H1 (cell line): ENCODE data around the gene RTF2. TPM values are rescaled to one million over a fixed set of nuclear protein-coding genes. Genes with fewer than 3 reads are reported as not detected.

Source experiments
- CTCF ChIA-PET: fragments of 300-600 bp; sonication (Branson Sonifier 250); formaldehyde crosslinking; loops from one replicate; lab custom pipeline; 2021; ENCODE audit not compliant: partially characterized antibody; lab: Charles Lee
- POLR2A ChIA-PET: fragments of 300-600 bp; sonication (Branson Sonifier 250); formaldehyde crosslinking; loops from one replicate; lab custom pipeline; 2021; ENCODE audit warnings: inconsistent platforms; ENCODE audit not compliant: partially characterized antibody; lab: Charles Lee
- DNase-seq, 2 experiments: peaks; one replicate each; pipeline versions ENCODE4 v3.0.0 to v3.0.0-alpha.2; 2010 to 2022; ENCODE audit warnings: low spot score in 2 of 2, low read depth in 1 of 2, mixed read lengths in 1 of 2
- FAIRE-seq: peaks from 2 replicates; lab custom pipeline; 2011; peaks lifted over from hg19 to GRCh38; lab: Jason Lieb, UNC
- H2AFZ ChIP-seq: 2 replicates; pipeline ENCODE4 v1.8.1; 2012; ENCODE audit warnings: low read length, inconsistent platforms
- H2AK5ac ChIP-seq: 2 replicates; pipeline ENCODE4 v1.6.1; 2013; ENCODE audit warnings: low read depth, low read length
- H2BK120ac ChIP-seq: replicated peaks from 2 replicates; pipeline ENCODE3; 2013; ENCODE audit warnings: low read depth, low read length, inconsistent platforms
- H2BK12ac ChIP-seq: 2 replicates; pipeline ENCODE4 v1.6.1; 2013; ENCODE audit warnings: low read depth, low read length
- H2BK15ac ChIP-seq: 2 replicates; pipeline ENCODE4 v1.6.1; 2013; ENCODE audit warnings: low read length
- H2BK20ac ChIP-seq: 2 replicates; pipeline ENCODE4 v1.6.1; 2013; ENCODE audit warnings: low read length
- H2BK5ac ChIP-seq: 2 replicates; pipeline ENCODE4 v1.6.1; 2013; ENCODE audit warnings: low read depth, low read length
- H3K14ac ChIP-seq: 2 replicates; pipeline ENCODE4 v1.6.1; 2013; ENCODE audit warnings: inconsistent platforms; ENCODE audit not compliant: insufficient read length
- H3K18ac ChIP-seq: 2 replicates; pipeline ENCODE4 v1.6.1; 2013; ENCODE audit warnings: low read length; ENCODE audit errors: extremely low read depth
- H3K23ac ChIP-seq: 2 replicates; pipeline ENCODE4 v1.6.1; 2013; ENCODE audit warnings: inconsistent platforms; ENCODE audit not compliant: insufficient read length
- H3K23me2 ChIP-seq: 2 replicates; pipeline ENCODE4 v1.6.1; 2013; ENCODE audit warnings: low read depth, low read length
- H3K27ac ChIP-seq: 2 replicates; pipeline ENCODE4 v1.6.1; 2011; ENCODE audit warnings: low read depth, low read length, inconsistent platforms
- H3K27me3 ChIP-seq, 4 experiments: replicated peaks in 1 of 4; 1 replicate in 1 of 4; 2 replicates in 3 of 4; pipeline versions ENCODE4 v1.6.1 to v1.8.1; 2011 to 2013; ENCODE audit warnings: low read length in 3 of 4, mild to moderate bottlenecking in 3 of 4, inconsistent platforms in 2 of 4, mixed read lengths in 2 of 4, moderate library complexity in 1 of 4; ENCODE audit not compliant: control insufficient read depth in 3 of 4, insufficient read depth in 3 of 4; ENCODE audit errors: extremely low read depth in 1 of 4
- H3K36me3 ChIP-seq, 4 experiments: 2 replicates each; pipeline versions ENCODE4 v1.6.1 to v1.8.1; 2011 to 2013; ENCODE audit warnings: mild to moderate bottlenecking in 4 of 4, low read length in 3 of 4, moderate library complexity in 2 of 4, control low read depth in 1 of 4, inconsistent platforms in 1 of 4; ENCODE audit not compliant: insufficient read depth in 4 of 4, control insufficient read depth in 2 of 4
- H3K4ac ChIP-seq: replicated peaks from 2 replicates; pipeline ENCODE3; 2013; ENCODE audit warnings: low read length, low read depth, mixed read lengths, inconsistent platforms; ENCODE audit not compliant: insufficient read length
- H3K4me1 ChIP-seq, 4 experiments: replicated peaks in 1 of 4; 1 replicate in 1 of 4; 2 replicates in 3 of 4; pipeline versions ENCODE4 v1.6.1 to v1.8.1; 2011 to 2013; ENCODE audit warnings: low read length in 3 of 4, inconsistent platforms in 2 of 4, mixed read lengths in 1 of 4; ENCODE audit not compliant: insufficient read depth in 4 of 4, control insufficient read depth in 3 of 4
- H3K4me2 ChIP-seq, 2 experiments: 2 replicates each; pipeline versions ENCODE4 v1.6.1 to v1.8.1; 2011 to 2013; ENCODE audit warnings: low read depth in 2 of 2, low read length in 2 of 2, control low read depth in 1 of 2, inconsistent platforms in 1 of 2, mild to moderate bottlenecking in 1 of 2; ENCODE audit not compliant: insufficient read depth in 1 of 2
- H3K4me3 ChIP-seq, 4 experiments: fragments of 200-600, 300-600 bp in 1 of 4; sonication (generic), shearing (Covaris generic), sonication (Bioruptor Twin) in 1 of 4; 2 replicates each; pipeline versions ENCODE4 v1.5.1 to v1.8.1; 2011 to 2016; ENCODE audit warnings: low read length in 4 of 4, low read depth in 3 of 4, control low read depth in 2 of 4, inconsistent platforms in 2 of 4, mild to moderate bottlenecking in 2 of 4, mixed read lengths in 1 of 4, moderate library complexity in 1 of 4; ENCODE audit not compliant: insufficient read depth in 2 of 4; ENCODE audit errors: extremely low read depth in 1 of 4
- H3K56ac ChIP-seq: replicated peaks from 2 replicates; pipeline ENCODE3; 2013; ENCODE audit warnings: low read depth, mild to moderate bottlenecking, mixed read lengths, low read length, inconsistent platforms; ENCODE audit not compliant: insufficient read length
- H3K79me1 ChIP-seq: 2 replicates; pipeline ENCODE4 v1.6.1; 2013; ENCODE audit warnings: low read depth, low read length, control low read depth
- H3K79me2 ChIP-seq, 2 experiments: 2 replicates each; pipeline versions ENCODE4 v1.6.1 to v1.8.1; 2012 to 2013; ENCODE audit warnings: low read length in 2 of 2, mild to moderate bottlenecking in 2 of 2, inconsistent platforms in 1 of 2; ENCODE audit not compliant: insufficient read depth in 2 of 2, control insufficient read depth in 1 of 2
- H3K9ac ChIP-seq, 4 experiments: replicated peaks in 1 of 4; 1 replicate in 1 of 4; 2 replicates in 3 of 4; pipeline versions ENCODE4 v1.6.1 to v1.8.1; 2011 to 2013; ENCODE audit warnings: low read depth in 3 of 4, low read length in 3 of 4, control low read depth in 2 of 4, mild to moderate bottlenecking in 2 of 4, moderate library complexity in 2 of 4, inconsistent platforms in 1 of 4; ENCODE audit errors: extremely low read depth in 1 of 4
- H3K9me3 ChIP-seq, 2 experiments: 2 replicates each; pipeline versions ENCODE4 v1.6.1 to v1.8.1; 2012 to 2013; ENCODE audit warnings: mild to moderate bottlenecking in 2 of 2, moderate library complexity in 2 of 2, control low read depth in 1 of 2, inconsistent platforms in 1 of 2, low read depth in 1 of 2, low read length in 1 of 2, mixed read lengths in 1 of 2; ENCODE audit not compliant: insufficient read depth in 2 of 2
- H4K20me1 ChIP-seq, 2 experiments: replicated peaks in 1 of 2; 2 replicates each; pipeline versions ENCODE3 to v1.8.1; 2011 to 2013; ENCODE audit warnings: inconsistent platforms in 2 of 2, low read length in 2 of 2, mild to moderate bottlenecking in 1 of 2; ENCODE audit not compliant: insufficient read depth in 2 of 2, control insufficient read depth in 1 of 2
- H4K5ac ChIP-seq: 2 replicates; pipeline ENCODE4 v1.6.1; 2013; ENCODE audit warnings: low read length, low read depth, mixed read lengths, inconsistent platforms; ENCODE audit not compliant: insufficient read length
- H4K8ac ChIP-seq: 2 replicates; pipeline ENCODE4 v1.8.0; 2013; ENCODE audit warnings: mild to moderate bottlenecking, moderate library complexity, low read length, inconsistent platforms; ENCODE audit not compliant: insufficient read depth; ENCODE audit errors: extremely low read depth
- H4K91ac ChIP-seq: replicated peaks from 2 replicates; pipeline ENCODE3; 2013; ENCODE audit warnings: low read length, mixed read lengths, inconsistent platforms; ENCODE audit not compliant: insufficient read length
- EZH2 ChIP-seq: fragments of 200-600 bp; sonication (generic); IDR thresholded peaks from 2 replicates; pipeline ENCODE4 v1.7.1; 2012; ENCODE audit warnings: low read depth, mild to moderate bottlenecking, moderate library complexity, low read length, inconsistent platforms; ENCODE audit not compliant: severe bottlenecking
- FOSL1 ChIP-seq: IDR thresholded peaks from 2 replicates; pipeline ENCODE4 v1.6.1; 2011; ENCODE audit warnings: mild to moderate bottlenecking, low read depth, low read length, moderate library complexity; ENCODE audit not compliant: insufficient read depth
- JUN ChIP-seq: IDR thresholded peaks from 2 replicates; pipeline ENCODE4 v1.6.1; 2011; ENCODE audit warnings: low read depth, mild to moderate bottlenecking, improper control_type of control experiment, low read length
- KDM4A ChIP-seq: IDR thresholded peaks from one replicate; pipeline ENCODE4 v1.7.1; 2012; ENCODE audit warnings: low read depth, mild to moderate bottlenecking, moderate library complexity, low read length, inconsistent platforms; ENCODE audit not compliant: severe bottlenecking
- NRF1 ChIP-seq: IDR thresholded peaks from 2 replicates; pipeline ENCODE4 v1.6.1; 2011; ENCODE audit warnings: mild to moderate bottlenecking, low read depth, low read length, improper control_type of control experiment
- RNF2 ChIP-seq: fragments of 200-900, 300-1000 bp; sonication (generic); IDR thresholded peaks from 2 replicates; pipeline ENCODE4 v1.7.1; 2016; ENCODE audit warnings: borderline replicate concordance, low read depth, mild to moderate bottlenecking, antibody characterized with exemption, low read length; ENCODE audit not compliant: poor library complexity, severe bottlenecking; ENCODE audit errors: missing control alignments
- SIN3A ChIP-seq, 2 experiments: IDR thresholded peaks in 1 of 2; conservative IDR thresholded peaks in 1 of 2; 2 replicates each; pipeline ENCODE4 v1.6.1; 2011 to 2012; ENCODE audit warnings: low read length in 2 of 2, improper control_type of control experiment in 1 of 2, low read depth in 1 of 2, mild to moderate bottlenecking in 1 of 2
- SIRT6 ChIP-seq: IDR thresholded peaks from one replicate; pipeline ENCODE4 v1.7.1; 2012; ENCODE audit warnings: low read length, inconsistent platforms
- SP4 ChIP-seq: IDR thresholded peaks from 2 replicates; pipeline ENCODE4 v1.6.1; 2012; ENCODE audit warnings: low read length, inconsistent platforms
- TCF12 ChIP-seq: IDR thresholded peaks from 2 replicates; pipeline ENCODE4 v1.6.1; 2011; ENCODE audit warnings: low read depth, mild to moderate bottlenecking, low read length
- WGBS, 2 experiments: shearing (Covaris generic) in 1 of 2; methylation state at CpG; one replicate each; pipeline versions ENCODE4 v1.1.6 to v1.1.7; 2013 to 2015; ENCODE audit warnings: low lambda C conversion rate in 2 of 2, mixed read lengths in 2 of 2, inconsistent platforms in 1 of 2, low coverage in 1 of 2, missing lambda C conversion rate in 1 of 2; ENCODE audit not compliant: insufficient replicate concordance in 2 of 2, insufficient coverage in 1 of 2, insufficient read length in 1 of 2; ENCODE audit errors: extremely low coverage in 1 of 2, missing lambda C conversion rate in 1 of 2; 5-methylcytosine and 5-hydroxymethylcytosine counted together
- polyA plus RNA-seq, 7 experiments: library from polyadenylated mRNA; depleted of rRNA in 3 of 7; stranded (reverse) in 5 of 7; unstranded in 2 of 7; fragments of >200 nt in 5 of 7; fragments of 200-250 nt in 2 of 7; gene quantifications; 1 replicate in 5 of 7; 2 replicates in 1 of 7; 4 replicates in 1 of 7; pipeline versions ENCODE4 v1.2.1 to v1.2.3, GENCODE V29; 2011 to 2013; ENCODE audit warnings: missing spikeins in 2 of 7, mixed read lengths in 2 of 7
- total RNA-seq: library from RNA; stranded (reverse); fragmentation: NEBNext Ultra II Directional; extraction: Animal tissue kit (Norgen Biotek cat#: 25700); gene quantifications from 2 replicates; pipeline ENCODE4 v1.2.1, GENCODE V29; 2021
- TF ChIP-seq, protein P1 (sequence below): IDR thresholded peaks from 2 replicates; pipeline ENCODE4 v1.6.1; 2011; ENCODE audit warnings: low read length, improper control_type of control experiment

RTF2 gene
- total and polyA plus RNA-seq, 2 of the 8 experiments (the other 6 are each of a cell fraction or from before 2014, with no cell fraction given), result 33.9 to 51.2 TPM

DNA sequence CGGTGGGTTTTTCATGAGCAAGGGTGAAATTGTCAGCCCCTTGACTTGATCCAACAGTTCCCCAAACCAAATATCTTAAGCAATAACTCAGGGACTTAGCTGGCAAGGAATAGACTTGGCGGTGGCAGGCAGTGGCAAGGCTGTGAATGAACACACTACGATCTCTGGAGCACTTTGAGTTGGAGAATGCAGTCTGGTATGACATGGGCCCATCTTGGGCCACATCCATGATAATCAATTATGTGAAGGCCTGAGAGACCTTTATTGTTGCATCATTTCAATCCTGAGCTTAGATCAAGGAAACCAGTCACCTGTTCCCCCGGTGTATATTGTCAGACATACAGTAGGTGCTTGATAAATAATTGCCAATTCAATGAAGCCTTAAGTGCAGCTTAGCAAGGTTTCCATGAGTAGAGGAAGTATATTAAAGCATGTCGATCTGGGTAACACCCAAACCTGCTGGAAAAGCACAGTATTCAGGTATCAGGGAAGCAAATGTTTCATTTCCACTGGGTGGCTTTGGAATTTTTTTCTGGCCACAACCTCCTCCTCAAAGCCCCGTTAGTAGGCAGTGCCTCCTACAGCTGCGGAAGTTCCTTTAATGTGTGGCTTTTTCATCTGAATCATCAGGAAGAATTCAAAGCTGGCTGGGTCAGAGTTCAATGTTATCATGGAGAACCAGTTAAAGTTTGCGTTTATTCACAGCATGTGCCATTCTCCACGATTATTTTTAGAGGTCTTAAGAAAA is 46.2 kb upstream of the RTF2 start:
- Histone ChIP-seq H3K9me3 (no peaks in the 10 kb centered on the region), H2BK15ac (no peak overlapping the region), H4K20me1 (no peaks in the 10 kb centered on the region), H2BK5ac (no peak overlapping the region), H3K36me3 (no peaks in the 10 kb centered on the region; a peak in 1 of 8 replicates), H2BK12ac (no peak overlapping the region), H2AFZ (no peak overlapping the region), H3K4me2 (no peak overlapping the region), H3K56ac (no peak overlapping the region), H2BK120ac (no peak overlapping the region), H3K14ac (no peak overlapping the region), H3K27ac (no peak overlapping the region), H3K4me3 (no peak overlapping the region), H4K91ac (no peak overlapping the region), H2AK5ac (no peak overlapping the region), H3K4me1 (peaks cover 0 to 4% (median 1%) of the 10 kb centered on the region in 4 experiments; a peak in 4 of 7 replicates), H4K5ac (no peak overlapping the region), H4K8ac (no peak overlapping the region), H3K79me1 (no peaks in the 10 kb centered on the region), H3K27me3 (peaks cover 0 to 1% (median 0%) of the 10 kb centered on the region in 4 experiments; a peak in 2 of 7 replicates), H3K79me2 (no peaks in the 10 kb centered on the region), H3K18ac (no peak overlapping the region), H3K23ac (no peak overlapping the region), H3K9ac (no peak overlapping the region), H3K4ac (no peak overlapping the region), H3K23me2 (no peaks in the 10 kb centered on the region), H2BK20ac (no peak overlapping the region)
- ChIA-PET POLR2A (no interaction called here), CTCF (interaction anchor here (0.8 to 1.2 kb wide), 3 partner anchors 10 to 128 kb away, joined by 3 to 4 read pairs (median 3); partner anchors contain the start of gene CASS4)
- no peak for FAIRE-seq
- DNase-seq, result no peak
- 69% methylated on average over 9 of the region's 9 CpGs; no CpG with 5 or more reads in 1 of the 2 experiments for WGBS, 2 experiments
- TF ChIP-seq TCF12 (no peak), FOSL1 (no peak), SIN3A (conservative IDR thresholded peaks at IDR 0.05 in 1 of 2, IDR thresholded peaks at IDR 0.05 in 1 of 2; ENCODE audit: low read depth in 1 of 2, low read length in 2 of 2) (no peak), JUN (no peak), SIRT6 (no peak), KDM4A (no peak), NRF1 (no peak), SP4 (no peak), RNF2 (no peak), EZH2 (no peak)
- TF ChIP-seq, protein P1, sequence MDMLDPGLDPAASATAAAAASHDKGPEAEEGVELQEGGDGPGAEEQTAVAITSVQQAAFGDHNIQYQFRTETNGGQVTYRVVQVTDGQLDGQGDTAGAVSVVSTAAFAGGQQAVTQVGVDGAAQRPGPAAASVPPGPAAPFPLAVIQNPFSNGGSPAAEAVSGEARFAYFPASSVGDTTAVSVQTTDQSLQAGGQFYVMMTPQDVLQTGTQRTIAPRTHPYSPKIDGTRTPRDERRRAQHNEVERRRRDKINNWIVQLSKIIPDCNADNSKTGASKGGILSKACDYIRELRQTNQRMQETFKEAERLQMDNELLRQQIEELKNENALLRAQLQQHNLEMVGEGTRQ, result no peak
